IMR-90 (cell line): Measurements from ENCODE around the gene WDR62. TPM values are rescaled to one million over a fixed set of nuclear protein-coding genes. Genes with fewer than 3 reads are reported as not detected.

ENCODE experiments used
- ATAC-seq: fragments of 200-7000 bp; cut with Tn5 transposase; 2 replicates; pipeline ENCODE4 v1.9.1; 2020; ENCODE audit warnings: low read depth, mild to moderate bottlenecking, moderate library complexity
- BruUV-seq: library from RNA; stranded (reverse); fragments of 400-500 nt; replicated peaks from 2 replicates; lab custom pipeline; 2021; lab: Mats Ljungman, UMichigan
- CTCF ChIA-PET: fragments of 300-600 bp; formaldehyde crosslinking; extraction: SDS; loops from one replicate; lab custom pipeline; 2021; ENCODE audit warnings: antibody characterized with exemption; lab: Yijun Ruan, JAX
- POLR2A ChIA-PET: fragments of 300-600 bp; sonication (Branson Sonifier 250); formaldehyde crosslinking; loops from one replicate; lab custom pipeline; 2022; ENCODE audit warnings: antibody characterized with exemption; ENCODE audit not compliant: unreplicated experiment; lab: Charles Lee
- DNase-seq: peaks from one replicate; pipeline ENCODE4 v3.0.0; 2013
- H2AFZ ChIP-seq: replicated peaks from 2 replicates; pipeline ENCODE3; 2013; ENCODE audit warnings: low read length, mild to moderate bottlenecking; ENCODE audit not compliant: poor library complexity
- H2AK5ac ChIP-seq: 2 replicates; pipeline ENCODE4 v1.6.1; 2013; ENCODE audit warnings: low read depth, low read length, inconsistent platforms
- H2AK9ac ChIP-seq: replicated peaks from 2 replicates; pipeline ENCODE3; 2013; ENCODE audit warnings: mild to moderate bottlenecking, low read depth, low read length, moderate library complexity; ENCODE audit not compliant: poor library complexity
- H2BK120ac ChIP-seq: 2 replicates; pipeline ENCODE4 v1.6.1; 2013; ENCODE audit warnings: low read depth, low read length, inconsistent platforms
- H2BK15ac ChIP-seq: 3 replicates; pipeline ENCODE4 v1.6.1; 2013; ENCODE audit warnings: low read depth, low read length, inconsistent platforms
- H2BK20ac ChIP-seq: 2 replicates; pipeline ENCODE4 v1.6.1; 2013; ENCODE audit warnings: low read depth, mild to moderate bottlenecking, inconsistent platforms, low read length, moderate library complexity
- H2BK5ac ChIP-seq: 2 replicates; pipeline ENCODE4 v1.6.1; 2013; ENCODE audit warnings: mild to moderate bottlenecking, low read depth, low read length, inconsistent platforms; ENCODE audit not compliant: poor library complexity, severe bottlenecking
- H3K14ac ChIP-seq: replicated peaks from 2 replicates; pipeline ENCODE4 v1.6.1; 2013; ENCODE audit warnings: low read depth, low read length, inconsistent platforms
- H3K18ac ChIP-seq: 2 replicates; pipeline ENCODE4 v1.6.1; 2013; ENCODE audit warnings: low read depth, low read length, control low read depth
- H3K23ac ChIP-seq: 2 replicates; pipeline ENCODE4 v1.6.1; 2013; ENCODE audit warnings: low read depth, low read length, inconsistent platforms
- H3K27ac ChIP-seq: 2 replicates; pipeline ENCODE4 v1.5.1; 2013; ENCODE audit warnings: mild to moderate bottlenecking, control low read depth, low read length; ENCODE audit not compliant: insufficient read depth
- H3K27me3 ChIP-seq: 2 replicates; pipeline ENCODE4 v1.6.1; 2013; ENCODE audit warnings: low read length; ENCODE audit not compliant: control insufficient read depth, insufficient read depth
- H3K36me3 ChIP-seq: 2 replicates; pipeline ENCODE4 v1.6.1; 2013; ENCODE audit warnings: low read length, mixed read lengths; ENCODE audit not compliant: control insufficient read depth, insufficient read depth
- H3K4ac ChIP-seq: 2 replicates; pipeline ENCODE4 v1.6.1; 2013; ENCODE audit warnings: low read depth, low read length, inconsistent platforms
- H3K4me1 ChIP-seq: 2 replicates; pipeline ENCODE4 v1.6.1; 2013; ENCODE audit warnings: low read length, mixed read lengths; ENCODE audit not compliant: control insufficient read depth, insufficient read depth
- H3K4me2 ChIP-seq: 2 replicates; pipeline ENCODE4 v1.6.1; 2013; ENCODE audit warnings: low read depth, mild to moderate bottlenecking, control low read depth, low read length, moderate library complexity
- H3K4me3 ChIP-seq: 2 replicates; pipeline ENCODE4 v1.5.1; 2013; ENCODE audit warnings: low read depth, mild to moderate bottlenecking, control low read depth, low read length, moderate library complexity; ENCODE audit not compliant: insufficient read depth
- H3K56ac ChIP-seq: 2 replicates; pipeline ENCODE4 v1.6.1; 2013; ENCODE audit warnings: low read length, inconsistent platforms; ENCODE audit not compliant: insufficient read depth; ENCODE audit errors: extremely low read depth
- H3K79me1 ChIP-seq, 2 experiments: 2 replicates each; pipeline ENCODE4 v1.6.1; 2013; ENCODE audit warnings: low read length in 2 of 2, inconsistent platforms in 1 of 2, low read depth in 1 of 2
- H3K9ac ChIP-seq: 2 replicates; pipeline ENCODE4 v1.6.1; 2013; ENCODE audit warnings: low read depth, low read length, control low read depth
- H3K9me1 ChIP-seq: 2 replicates; pipeline ENCODE4 v1.6.1; 2013; ENCODE audit warnings: low read length, inconsistent platforms; ENCODE audit not compliant: insufficient read depth
- H3K9me3 ChIP-seq: 2 replicates; pipeline ENCODE4 v1.6.1; 2013; ENCODE audit warnings: low read length; ENCODE audit not compliant: control insufficient read depth, insufficient read depth
- H4K20me1 ChIP-seq: 2 replicates; pipeline ENCODE4 v1.6.1; 2013; ENCODE audit warnings: low read length, inconsistent platforms; ENCODE audit not compliant: insufficient read depth
- H4K5ac ChIP-seq: 2 replicates; pipeline ENCODE4 v1.6.1; 2013; ENCODE audit warnings: mild to moderate bottlenecking, low read depth, low read length, control low read depth
- H4K8ac ChIP-seq, 2 experiments: 2 replicates each; pipeline ENCODE4 v1.6.1; 2013; ENCODE audit warnings: low read depth in 2 of 2, low read length in 2 of 2, control low read depth in 1 of 2, inconsistent platforms in 1 of 2
- H4K91ac ChIP-seq: 2 replicates; pipeline ENCODE4 v1.6.1; 2013; ENCODE audit warnings: low read depth, low read length, inconsistent platforms; ENCODE audit not compliant: insufficient read depth
- BHLHE40 ChIP-seq: fragments of 150-350 bp; IDR thresholded peaks from 2 replicates; pipeline ENCODE4 v1.6.1; 2016; ENCODE audit warnings: mild to moderate bottlenecking, low read depth, low read length
- CEBPB ChIP-seq: IDR thresholded peaks from 2 replicates; pipeline ENCODE4 v1.6.1; 2012; ENCODE audit warnings: low read depth, low read length, improper control_type of control experiment
- CHD1 ChIP-seq: IDR thresholded peaks from 2 replicates; pipeline ENCODE4 v1.6.1; 2012; ENCODE audit warnings: low read depth, low read length, improper control_type of control experiment
- FOS ChIP-seq: fragments of 150-350 bp; IDR thresholded peaks from 2 replicates; pipeline ENCODE4 v1.6.1; 2016; ENCODE audit warnings: low read depth, low read length
- MAFK ChIP-seq: IDR thresholded peaks from 2 replicates; pipeline ENCODE4 v1.6.1; 2012; ENCODE audit warnings: low read depth, low read length, improper control_type of control experiment
- MXI1 ChIP-seq: IDR thresholded peaks from 2 replicates; pipeline ENCODE4 v1.6.1; 2012; ENCODE audit warnings: low read depth, mild to moderate bottlenecking, low read length, moderate library complexity, borderline replicate concordance
- NFE2L2 ChIP-seq: fragments of 150-350 bp; IDR thresholded peaks from 2 replicates; pipeline ENCODE4 v1.6.1; 2016; ENCODE audit warnings: low read depth, mild to moderate bottlenecking, low read length
- POLR2A ChIP-seq: IDR thresholded peaks from 2 replicates; pipeline ENCODE4 v1.6.1; 2012; ENCODE audit warnings: mild to moderate bottlenecking, low read depth, low read length
- RAD21 ChIP-seq: IDR thresholded peaks from 2 replicates; pipeline ENCODE4 v1.6.1; 2012; ENCODE audit warnings: low read length, improper control_type of control experiment
- RCOR1 ChIP-seq: IDR thresholded peaks from 2 replicates; pipeline ENCODE4 v1.6.1; 2012; ENCODE audit warnings: mild to moderate bottlenecking, low read length, improper control_type of control experiment; ENCODE audit not compliant: insufficient replicate concordance
- RFX5 ChIP-seq: IDR thresholded peaks from 2 replicates; pipeline ENCODE4 v1.8.0; 2012; ENCODE audit warnings: low read depth, mild to moderate bottlenecking, low read length, moderate library complexity
- SMC3 ChIP-seq: fragments of 150-350 bp; IDR thresholded peaks from 2 replicates; pipeline ENCODE4 v1.6.1; 2016; ENCODE audit warnings: low read depth, mild to moderate bottlenecking, antibody characterized with exemption, low read length, moderate library complexity
- WGBS, 2 experiments: methylation state at CpG; one replicate each; pipeline versions ENCODE4 v1.1.5 to v1.1.7; 2013; ENCODE audit warnings: missing lambda C conversion rate in 2 of 2; ENCODE audit not compliant: insufficient read length in 1 of 2; ENCODE audit errors: extremely low coverage in 2 of 2; 5-methylcytosine and 5-hydroxymethylcytosine counted together
- dilution Hi-C: fragments of 300-500 bp; cut with HindIII; formaldehyde crosslinking; loops from one replicate; pipeline ENCODE4 v1.14.3; 2018; ENCODE audit warnings: low sequenced_read_pairs; ENCODE audit not compliant: unreplicated experiment
- in situ Hi-C: fragments of 300-500 bp; cut with MboI; formaldehyde crosslinking; loops from 3 replicates; pipeline ENCODE4 v1.14.3; 2019; ENCODE audit warnings: low sequenced_read_pairs, inconsistent platforms, mixed read lengths
- intact Hi-C: fragments of 100-400 bp; cut with micrococcal nuclease; formaldehyde crosslinking; loops from 2 replicates; pipeline ENCODE4 v1.10.0; 2022
- polyA plus RNA-seq, 3 experiments: library from polyadenylated mRNA; depleted of rRNA; stranded (reverse); fragments of >200 nt; gene quantifications; 2 replicates each; pipeline ENCODE4 v1.2.3, GENCODE V29; 2012; ENCODE audit warnings: low replicate concordance in 1 of 3
- total RNA-seq: library from RNA; depleted of rRNA; stranded (reverse); fragments of >200 nt; gene quantifications from 2 replicates; pipeline ENCODE4 v1.2.3, GENCODE V29; 2012
- TF ChIP-seq, protein P1 (sequence below): fragments of 150-350 bp; IDR thresholded peaks from 2 replicates; pipeline ENCODE4 v1.6.1; 2016; ENCODE audit warnings: low read depth, mild to moderate bottlenecking, low read length, moderate library complexity, borderline replicate concordance
- TF ChIP-seq, protein P2 (sequence below): conservative IDR thresholded peaks from 2 replicates; pipeline ENCODE4 v1.5.1; 2012; ENCODE audit warnings: mild to moderate bottlenecking, low read depth, low read length, improper control_type of control experiment

WDR62 gene
- total and polyA plus RNA-seq, 2 of the 4 experiments (the other 2 are of a cell fraction), result 4.5 to 7.0 TPM

DNA sequence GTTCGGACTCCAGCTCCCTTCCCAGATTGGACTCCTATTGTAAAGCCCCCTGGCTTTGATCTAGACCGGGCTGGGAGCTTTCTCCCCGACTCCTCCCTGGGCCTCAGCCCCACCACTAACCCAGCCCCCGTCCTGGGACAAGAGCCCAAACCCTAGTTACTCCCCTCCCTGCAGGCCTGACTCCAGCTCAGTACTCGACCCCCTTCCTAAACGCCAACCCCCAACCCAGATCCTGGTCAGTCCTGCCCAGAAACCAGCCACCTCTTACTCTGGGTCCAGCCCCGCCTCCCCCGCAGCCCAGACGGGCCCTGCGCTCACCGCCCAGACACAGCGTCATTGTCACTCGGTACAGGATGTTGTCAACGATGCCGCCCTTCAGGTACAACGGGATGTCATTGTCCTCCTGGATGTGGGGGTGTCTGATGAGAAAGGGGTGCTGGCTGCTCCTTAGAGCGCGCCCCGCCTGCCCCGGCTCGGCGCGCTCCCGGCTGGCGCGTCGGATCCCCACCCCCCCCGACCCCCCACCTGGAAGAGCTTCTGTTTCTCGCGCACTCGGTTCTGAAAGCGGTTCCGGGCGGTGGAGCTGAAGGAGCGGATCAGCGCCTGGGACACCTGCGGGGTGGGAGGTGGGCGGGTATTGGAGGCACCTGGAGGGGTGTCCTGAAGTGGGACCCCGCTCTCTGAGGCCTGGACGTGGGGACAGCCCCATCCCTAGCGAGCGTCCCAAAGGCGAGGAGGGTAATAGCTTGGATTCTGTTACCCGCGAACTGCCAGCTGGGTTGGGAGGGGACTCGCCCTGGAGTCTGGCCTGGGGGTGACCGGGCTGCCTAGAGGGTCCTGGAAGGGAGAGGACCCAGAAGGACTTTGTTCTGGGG, 96.7 kb downstream of the WDR62 start:
- peak overlapping the region; percentile 64 for H2AFZ ChIP-seq
- H3K79me1 ChIP-seq, result peaks cover 4 to 38% of the 10 kb centered on the region in 2 experiments; a peak in 3 of 4 replicates
- no peak overlapping the region for H3K14ac ChIP-seq
- H3K9me3 ChIP-seq, result no peaks in the 10 kb centered on the region
- DNase-seq, result no peak
- peaks cover 39% of the 10 kb centered on the region for H3K36me3 ChIP-seq
- ATAC-seq, result peak; percentile 52
- H3K4me3 ChIP-seq, result no peak overlapping the region
- no peak overlapping the region for H2BK5ac ChIP-seq
- peaks cover 6% of the 10 kb centered on the region; the same call in 1 of the 2 replicates for H3K4me1 ChIP-seq
- H3K9me1 ChIP-seq, result no peaks in the 10 kb centered on the region; the same call in 1 of the 2 replicates
- peak overlapping the region; percentile 87 for H2AK9ac ChIP-seq
- H3K27me3 ChIP-seq, result no peaks in the 10 kb centered on the region
- no peak overlapping the region for H2AK5ac ChIP-seq
- ChIA-PET CTCF (no interaction called here), POLR2A (interaction anchor here (0.6 kb wide), 3 partner anchors 257 to 1148 kb away, joined by 3 to 10 read pairs (median 5); no protein-coding TSS in a partner anchor)
- intact Hi-C loops, result no loop called here
- no peak overlapping the region for H4K91ac ChIP-seq
- H3K4ac ChIP-seq, result peak overlapping the region; percentile 27; the same call in 1 of the 2 replicates
- H3K9ac ChIP-seq, result no peak overlapping the region
- no peak overlapping the region for H2BK120ac ChIP-seq
- in situ Hi-C loops, result no loop called here
- no peak overlapping the region for H4K5ac ChIP-seq
- no peak overlapping the region for H2BK20ac ChIP-seq
- no peak for TF ChIP-seq RCOR1
- no peak for TF ChIP-seq CEBPB
- TF ChIP-seq FOS, result no peak
- TF ChIP-seq MXI1, result no peak
- no peak for TF ChIP-seq NFE2L2
- no peak for TF ChIP-seq RAD21
- no peak for TF ChIP-seq MAFK
- TF ChIP-seq, protein P1, sequence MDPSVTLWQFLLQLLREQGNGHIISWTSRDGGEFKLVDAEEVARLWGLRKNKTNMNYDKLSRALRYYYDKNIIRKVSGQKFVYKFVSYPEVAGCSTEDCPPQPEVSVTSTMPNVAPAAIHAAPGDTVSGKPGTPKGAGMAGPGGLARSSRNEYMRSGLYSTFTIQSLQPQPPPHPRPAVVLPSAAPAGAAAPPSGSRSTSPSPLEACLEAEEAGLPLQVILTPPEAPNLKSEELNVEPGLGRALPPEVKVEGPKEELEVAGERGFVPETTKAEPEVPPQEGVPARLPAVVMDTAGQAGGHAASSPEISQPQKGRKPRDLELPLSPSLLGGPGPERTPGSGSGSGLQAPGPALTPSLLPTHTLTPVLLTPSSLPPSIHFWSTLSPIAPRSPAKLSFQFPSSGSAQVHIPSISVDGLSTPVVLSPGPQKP, result no peak
- TF ChIP-seq SMC3, result no peak
- TF ChIP-seq, protein P2, sequence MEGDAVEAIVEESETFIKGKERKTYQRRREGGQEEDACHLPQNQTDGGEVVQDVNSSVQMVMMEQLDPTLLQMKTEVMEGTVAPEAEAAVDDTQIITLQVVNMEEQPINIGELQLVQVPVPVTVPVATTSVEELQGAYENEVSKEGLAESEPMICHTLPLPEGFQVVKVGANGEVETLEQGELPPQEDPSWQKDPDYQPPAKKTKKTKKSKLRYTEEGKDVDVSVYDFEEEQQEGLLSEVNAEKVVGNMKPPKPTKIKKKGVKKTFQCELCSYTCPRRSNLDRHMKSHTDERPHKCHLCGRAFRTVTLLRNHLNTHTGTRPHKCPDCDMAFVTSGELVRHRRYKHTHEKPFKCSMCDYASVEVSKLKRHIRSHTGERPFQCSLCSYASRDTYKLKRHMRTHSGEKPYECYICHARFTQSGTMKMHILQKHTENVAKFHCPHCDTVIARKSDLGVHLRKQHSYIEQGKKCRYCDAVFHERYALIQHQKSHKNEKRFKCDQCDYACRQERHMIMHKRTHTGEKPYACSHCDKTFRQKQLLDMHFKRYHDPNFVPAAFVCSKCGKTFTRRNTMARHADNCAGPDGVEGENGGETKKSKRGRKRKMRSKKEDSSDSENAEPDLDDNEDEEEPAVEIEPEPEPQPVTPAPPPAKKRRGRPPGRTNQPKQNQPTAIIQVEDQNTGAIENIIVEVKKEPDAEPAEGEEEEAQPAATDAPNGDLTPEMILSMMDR, result no peak
- no peak for TF ChIP-seq RFX5
- TF ChIP-seq CHD1, result no peak
- TF ChIP-seq POLR2A, result no peak
- no peak for TF ChIP-seq BHLHE40
- dilution Hi-C loops, result no loop called here
- no peak overlapping the region; the same call in 1 of the 2 replicates for H3K56ac ChIP-seq
- 0 out of 2 replicates have a peak overlapping the region, but pooled peaks have one; percentile 65 for H3K23ac ChIP-seq
- no TSS peak for BruUV-seq
- no peak overlapping the region; a peak in 1 of 4 replicates for H4K8ac ChIP-seq
- 44% methylated on average over 9 of the region's 47 CpGs; no CpG with 5 or more reads in 1 of the 2 experiments for WGBS, 2 experiments
- H2BK15ac ChIP-seq, result no peak overlapping the region
- H3K18ac ChIP-seq, result no peak overlapping the region
- H4K20me1 ChIP-seq, result peaks cover 11% of the 10 kb centered on the region
- peak overlapping the region; percentile 35; the same call in 1 of the 2 replicates for H3K4me2 ChIP-seq
- H3K27ac ChIP-seq, result no peak overlapping the region
